Astrocyte of the cerebellum (primary cell): ENCODE results near the gene SWT1.
"Not testable (repeated sequence)": the region's sequence is repeated elsewhere in the genome, so short reads cannot be mapped to it uniquely, and the experiment has no call there.

ENCODE experiments used
- DNase-seq: peaks from one replicate; pipeline ENCODE4 v3.0.0-alpha.2; 2011; ENCODE audit warnings: low read depth
- H3K4me3 ChIP-seq: 2 replicates; pipeline ENCODE4 v1.5.1; 2011; ENCODE audit warnings: mild to moderate bottlenecking, low read depth, low read length, moderate library complexity
- CTCF ChIP-seq: IDR thresholded peaks from 2 replicates; pipeline ENCODE4 v1.5.1; 2012; ENCODE audit warnings: low read length, low read depth, moderate library complexity, mild to moderate bottlenecking; ENCODE audit errors: missing control alignments
- in situ Hi-C: cut with HindIII; loops from 2 replicates; pipeline ENCODE4 v1.10.0; 2017; ENCODE audit warnings: low sequenced_read_pairs

The SWT1 gene

GRCh38 chr1:185228979-185229378 is 72.0 kb downstream of the SWT1 start:
- TF ChIP-seq CTCF = no peak
- in situ Hi-C loops = no loop called here
- DNase-seq = no peak
- no peak overlapping the region for H3K4me3 ChIP-seq

- DNase-seq = no peak
- TF ChIP-seq CTCF = no peak
- no peak overlapping the region for H3K4me3 ChIP-seq
- in situ Hi-C loops = no loop called here
These were observed 73.0 kb downstream of the SWT1 start for GRCh38 chr1:185229981-185230380.

GRCh38 chr1:185232874-185233273 is 75.9 kb downstream of the SWT1 start:
- no peak for DNase-seq
- in situ Hi-C loops = no loop called here
- TF ChIP-seq CTCF = no peak
- no peak overlapping the region for H3K4me3 ChIP-seq

GRCh38 chr1:185234183-185234582 is 77.2 kb downstream of the SWT1 start:
- H3K4me3 ChIP-seq, in situ Hi-C loops, DNase-seq: not testable (repeated sequence)

GRCh38 chr1:185237176-185237575 is 80.2 kb downstream of the SWT1 start:
- in situ Hi-C loops, DNase-seq, H3K4me3 ChIP-seq: not testable (repeated sequence)

GRCh38 chr1:185237661-185238060 is 80.7 kb downstream of the SWT1 start:
- no peak for TF ChIP-seq CTCF
- in situ Hi-C loops = no loop called here
- no peak for DNase-seq
- H3K4me3 ChIP-seq = no peak overlapping the region

- no peak overlapping the region for H3K4me3 ChIP-seq
- no peak for DNase-seq
- in situ Hi-C loops = no loop called here
- TF ChIP-seq CTCF = peak; percentile 27
These were observed 81.5 kb downstream of the SWT1 start for GRCh38 chr1:185238447-185238846.

- no peak overlapping the region for H3K4me3 ChIP-seq
- in situ Hi-C loops = no loop called here
- TF ChIP-seq CTCF = no peak
- no peak for DNase-seq
These were observed 82.9 kb downstream of the SWT1 start for GRCh38 chr1:185239861-185240260.
